ENCODE measurements around the gene SYTL3.

Gene SYTL3

GRCh38 chr6:158625881-158626305, 24.0 kb upstream of the SYTL3 start:
- TF ChIP-seq CTCF (IDR thresholded peaks at IDR 0.05; ENCODE audit: low read depth, low read length) = no peak
- no peak for DNase-seq (ENCODE audit: low read depth in 2 of 2)
- H3K4me3 ChIP-seq (replicated peaks in 1 of 2; ENCODE audit: low read depth in 2 of 2, low read length in 2 of 2) = no peak overlapping the region

- DNase-seq (ENCODE audit: low read depth in 2 of 2) = no peak
- no peak for TF ChIP-seq CTCF (IDR thresholded peaks at IDR 0.05; ENCODE audit: low read depth, low read length)
These were observed 23.3 kb upstream of the SYTL3 start for GRCh38 chr6:158626360-158627167.

GRCh38 chr6:158627168-158627939, 22.5 kb upstream of the SYTL3 start:
- no peak overlapping the region for H3K4me3 ChIP-seq (replicated peaks in 1 of 2; ENCODE audit: low read depth in 2 of 2, low read length in 2 of 2)
- TF ChIP-seq CTCF (IDR thresholded peaks at IDR 0.05; ENCODE audit: low read depth, low read length) = no peak
- DNase-seq (ENCODE audit: low read depth in 2 of 2) = no peak

More at GRCh38 chr6:158626360-158627167, 23.3 kb upstream of the SYTL3 start:
- no peak overlapping the region for H3K4me3 ChIP-seq (replicated peaks in 1 of 2; ENCODE audit: low read depth in 2 of 2, low read length in 2 of 2)

GRCh38 chr6:158627940-158628211, 22.0 kb upstream of the SYTL3 start:
- no peak for TF ChIP-seq CTCF (IDR thresholded peaks at IDR 0.05; ENCODE audit: low read depth, low read length)
- no peak overlapping the region for H3K4me3 ChIP-seq (replicated peaks in 1 of 2; ENCODE audit: low read depth in 2 of 2, low read length in 2 of 2)

GRCh38 chr6:158628542-158628941, 21.3 kb upstream of the SYTL3 start:
- TF ChIP-seq CTCF (IDR thresholded peaks at IDR 0.05; ENCODE audit: low read depth, low read length) = no peak
- H3K4me3 ChIP-seq (replicated peaks in 1 of 2; ENCODE audit: low read depth in 2 of 2, low read length in 2 of 2) = no peak overlapping the region
- no peak for DNase-seq (ENCODE audit: low read depth in 2 of 2)

More at GRCh38 chr6:158627940-158628211, 22.0 kb upstream of the SYTL3 start:
- no peak for DNase-seq (ENCODE audit: low read depth in 2 of 2)

GRCh38 chr6:158629367-158630221, 20.3 kb upstream of the SYTL3 start:
- DNase-seq (ENCODE audit: low read depth in 2 of 2) = no peak
- no peak overlapping the region for H3K4me3 ChIP-seq (replicated peaks in 1 of 2; ENCODE audit: low read depth in 2 of 2, low read length in 2 of 2)
- TF ChIP-seq CTCF (IDR thresholded peaks at IDR 0.05; ENCODE audit: low read depth, low read length) = no peak
